CD4-positive, alpha-beta T cell treated with Interleukin-21 for 1 hour (primary cell): ENCODE data around the gene PADI1.

ENCODE experiments used
- DNase-seq: peaks from one replicate; pipeline ENCODE4 v3.0.0-alpha.2; 2020

Gene PADI1

GRCh38 chr1:17183388-17184160 lies 21.4 kb upstream of the PADI1 start:
- DNase-seq: no peak

DNA sequence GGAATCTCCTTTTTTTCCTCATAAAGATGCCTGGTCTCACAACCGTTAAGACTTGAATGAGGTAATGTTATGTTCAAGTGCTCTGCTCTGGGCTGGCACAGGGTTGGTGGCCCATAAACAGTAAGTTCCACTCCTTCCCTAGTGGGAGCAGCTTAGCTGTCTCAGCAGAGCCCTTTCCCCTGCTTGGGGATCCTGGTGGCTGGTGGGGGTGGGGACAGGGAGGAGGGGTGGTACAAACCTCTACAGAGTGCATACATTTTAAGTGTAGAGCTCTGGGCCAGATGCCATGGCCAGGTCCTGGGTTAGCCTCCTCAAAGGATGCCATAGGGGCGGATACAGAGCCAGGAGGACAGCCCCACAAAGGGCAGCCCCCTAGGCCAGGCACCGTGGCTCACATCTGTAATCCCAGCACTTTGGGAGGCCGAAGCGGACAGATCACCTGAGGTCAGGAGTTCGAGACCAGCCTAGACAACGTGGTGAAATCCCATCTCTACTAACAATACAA lies 20.7 kb upstream of the PADI1 start:
- no peak for DNase-seq

- DNase-seq: no peak
Observed at GRCh38 chr1:17184822-17185484, 20.0 kb upstream of the PADI1 start.

GRCh38 chr1:17185485-17185860 lies 19.5 kb upstream of the PADI1 start:
- no peak for DNase-seq

GRCh38 chr1:17186216-17186909 lies 18.6 kb upstream of the PADI1 start:
- no peak for DNase-seq

DNA sequence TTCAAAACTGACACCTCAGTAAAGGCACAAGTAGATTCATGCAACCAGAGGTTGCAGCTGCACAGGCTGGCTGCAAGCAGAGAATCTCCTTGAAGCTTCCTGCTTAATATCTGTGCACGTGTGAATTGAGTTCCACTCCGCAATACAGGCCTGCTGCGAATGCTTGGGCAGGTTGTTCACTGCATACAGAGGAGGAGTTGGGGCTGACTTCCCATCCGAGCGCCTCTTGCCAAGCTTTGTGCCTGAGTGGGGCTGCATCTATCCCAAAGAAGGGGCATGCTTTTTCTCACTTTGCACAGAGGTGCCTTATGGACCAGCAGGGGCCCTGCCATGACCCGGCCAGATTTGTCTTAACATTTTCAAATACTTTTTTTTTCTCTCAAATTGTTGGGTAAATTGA lies 17.9 kb upstream of the PADI1 start:
- no peak for DNase-seq

- DNase-seq: no peak
Observed at GRCh38 chr1:17188217-17188616, 16.7 kb upstream of the PADI1 start.

DNA sequence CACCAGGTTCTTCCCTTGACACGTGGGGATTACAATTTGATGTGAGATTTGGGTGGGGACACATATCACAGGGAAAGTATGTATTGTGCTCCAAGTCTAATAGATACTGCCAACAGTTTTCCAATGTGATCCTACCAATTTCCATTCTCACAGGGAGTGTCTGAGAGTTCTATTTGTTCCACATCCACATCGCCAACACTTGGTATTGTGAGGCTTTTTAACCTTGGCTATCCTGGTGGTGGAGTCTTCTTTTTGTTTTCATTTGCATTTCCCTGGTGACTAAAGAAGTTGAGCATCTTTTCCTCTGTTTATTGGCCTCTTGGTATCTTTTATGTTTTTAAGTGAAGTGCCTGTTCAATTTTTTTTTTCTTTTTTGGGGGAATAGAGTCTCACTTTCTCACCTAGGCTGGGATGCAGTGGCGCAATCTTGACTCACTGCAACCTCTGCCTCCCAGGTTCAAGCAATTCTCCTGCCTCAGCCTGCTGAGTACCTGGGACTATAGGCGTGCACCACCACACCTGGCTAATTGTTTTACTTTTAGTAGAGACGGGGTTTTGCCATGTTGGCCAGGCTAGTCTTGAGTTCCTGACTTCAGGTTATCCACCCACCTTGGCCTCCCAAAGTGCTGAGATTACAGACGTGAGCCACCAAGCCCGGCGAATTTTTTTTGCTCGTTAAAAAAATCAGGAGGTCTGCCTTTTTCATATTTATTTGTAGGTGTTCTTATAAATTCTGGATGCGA lies 15.9 kb upstream of the PADI1 start:
- no peak for DNase-seq

- DNase-seq: no peak
Observed at GRCh38 chr1:17189632-17189990, 15.3 kb upstream of the PADI1 start.

GRCh38 chr1:17190010-17190995 lies 14.6 kb upstream of the PADI1 start:
- no peak for DNase-seq

DNA sequence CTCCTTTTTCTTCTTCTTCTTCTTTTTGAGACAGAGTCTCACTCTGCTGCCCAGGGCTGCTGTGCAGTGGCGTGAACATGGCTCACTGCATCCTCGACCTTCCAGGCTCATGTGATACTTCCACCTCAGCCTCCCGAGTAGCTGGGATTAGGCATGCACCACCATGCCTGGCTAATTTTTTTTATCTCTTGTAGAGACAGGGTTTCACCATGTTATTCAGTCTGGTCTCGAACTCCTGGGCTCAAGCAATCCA lies 13.0 kb upstream of the PADI1 start:
- DNase-seq: no peak

DNA sequence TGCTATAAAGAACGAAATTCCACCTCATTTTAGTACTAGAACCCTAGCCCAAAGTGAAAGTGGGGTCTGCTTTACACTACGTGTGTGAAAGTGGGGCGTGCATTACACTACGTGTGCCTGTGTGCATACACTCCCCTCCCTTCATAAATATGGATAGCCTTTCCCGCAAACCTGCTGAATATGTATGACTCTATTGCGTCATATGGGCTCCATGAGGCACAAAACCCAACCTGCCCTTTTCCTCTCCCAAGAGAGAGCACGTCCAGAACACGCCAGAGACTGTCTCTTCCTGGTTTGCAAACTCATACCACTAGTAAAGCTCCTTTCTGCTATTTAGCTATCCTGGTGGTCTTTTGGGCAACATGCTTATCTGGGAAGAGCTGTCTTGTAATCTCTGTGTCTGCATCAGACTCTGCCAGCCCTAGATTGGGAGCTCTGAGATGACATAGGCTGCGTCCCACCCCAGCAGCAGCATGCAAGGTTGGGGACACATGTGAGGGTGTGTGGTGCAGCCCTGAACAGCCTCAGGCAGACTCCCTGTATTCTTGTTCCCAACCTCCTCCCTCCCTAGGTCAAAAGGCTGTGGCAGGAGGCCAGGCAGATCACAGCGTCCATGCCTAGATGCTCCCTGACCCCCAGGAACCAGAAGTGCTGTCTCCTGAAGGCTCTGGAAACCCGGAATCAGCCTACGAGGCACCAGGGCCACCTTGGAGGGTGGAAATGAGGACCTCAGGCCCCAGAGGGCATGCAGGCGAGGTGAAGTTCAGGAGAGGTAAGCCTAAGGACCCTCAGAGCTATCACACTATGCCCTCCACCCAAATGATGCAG lies 12.3 kb upstream of the PADI1 start:
- no peak for DNase-seq

GRCh38 chr1:17193222-17194132 lies 11.5 kb upstream of the PADI1 start:
- no peak for DNase-seq

DNA sequence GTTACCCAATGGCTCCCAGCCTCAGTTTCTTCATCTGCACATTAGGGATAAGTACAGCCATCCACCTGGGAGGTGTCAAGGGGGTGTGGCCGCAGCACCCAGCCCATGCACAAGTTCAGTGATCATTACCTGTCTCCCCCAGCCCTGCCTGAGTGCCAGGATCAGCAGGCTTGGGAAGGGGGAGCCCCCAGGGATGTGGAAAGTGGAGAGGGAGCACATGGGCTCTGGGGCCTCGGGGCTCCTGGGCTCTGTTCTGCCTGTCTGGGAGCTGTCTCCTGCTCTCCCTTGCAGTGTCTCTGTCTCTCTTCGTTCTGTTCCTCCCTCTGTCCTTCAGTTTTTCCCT lies 10.8 kb upstream of the PADI1 start:
- no peak for DNase-seq

DNA sequence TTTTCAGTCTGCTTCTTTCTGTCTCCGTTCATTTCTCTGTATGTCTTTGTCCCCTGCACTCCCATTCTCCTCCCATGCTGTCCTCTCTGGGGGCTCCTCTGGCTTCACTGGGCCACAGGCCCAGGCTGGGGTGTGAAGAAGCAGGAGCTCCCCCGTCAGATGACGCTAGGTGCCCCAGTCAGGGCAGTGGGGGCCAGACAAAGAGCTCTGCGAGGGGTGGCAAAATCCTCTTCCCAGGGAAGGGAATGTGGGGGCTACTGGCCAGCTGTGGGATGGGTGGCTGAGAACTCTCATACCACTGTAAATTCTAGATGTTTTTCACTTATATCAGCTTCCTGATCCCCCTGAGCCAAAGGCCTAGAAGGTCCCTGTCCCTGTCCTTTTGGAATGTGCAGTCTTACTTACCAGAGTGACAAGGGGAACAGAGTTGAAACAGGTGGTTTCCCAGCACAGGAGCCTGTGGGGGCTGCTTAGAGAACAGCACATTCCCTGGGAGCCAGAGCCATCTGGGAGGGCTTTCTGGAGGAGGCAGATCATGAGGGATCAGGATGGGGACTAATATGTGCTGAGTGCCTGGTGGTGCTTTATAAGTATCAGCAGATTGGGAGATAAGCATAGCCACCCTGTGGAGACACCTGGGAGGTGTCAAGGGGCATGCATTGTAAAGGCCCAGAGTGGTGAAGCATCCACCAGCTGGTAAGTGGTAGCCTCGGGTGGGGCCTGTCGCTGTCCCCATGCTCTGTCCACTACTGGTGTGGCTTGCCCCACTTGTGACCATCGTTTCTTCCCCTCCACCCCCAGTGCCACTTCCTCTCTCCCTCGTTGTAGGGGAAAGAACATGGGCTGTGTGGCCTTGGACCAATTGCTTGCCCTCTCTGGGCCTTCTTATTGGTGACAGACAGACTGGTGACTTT lies 10.1 kb upstream of the PADI1 start:
- no peak for DNase-seq

GRCh38 chr1:17195731-17196130 lies 9.2 kb upstream of the PADI1 start:
- no peak for DNase-seq

GRCh38 chr1:17196496-17197185 lies 8.3 kb upstream of the PADI1 start:
- DNase-seq: no peak

DNA sequence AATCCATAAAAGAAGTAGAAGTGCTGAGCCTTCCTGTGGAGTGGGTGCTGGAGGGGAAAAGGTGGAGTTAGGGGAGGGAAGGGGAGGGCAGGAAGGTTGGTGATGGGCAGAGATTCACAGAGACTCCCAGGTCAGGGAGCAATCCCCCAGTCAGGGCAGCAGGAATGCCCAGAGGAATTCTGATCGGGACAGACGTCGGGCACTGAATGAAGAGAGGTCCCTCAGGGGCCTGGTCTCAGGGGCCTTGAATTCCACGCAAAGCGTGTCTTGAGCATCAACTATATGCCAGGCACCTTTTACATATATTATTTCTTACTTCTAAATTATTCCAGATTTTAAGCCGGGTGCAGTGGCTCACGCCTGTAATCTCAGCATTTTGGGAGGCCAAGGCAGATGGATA lies 7.2 kb upstream of the PADI1 start:
- DNase-seq: no peak
